WTC11 (cell line): Measurements from ENCODE around the gene CDK6. TPM values are rescaled to one million over a fixed set of nuclear protein-coding genes. Genes with fewer than 3 reads are reported as not detected.

Experiments
- ATAC-seq: fragments of 200-7000 bp; cut with Tn5 transposase; 2 replicates; pipeline ENCODE4 v1.10.0; 2021; ENCODE audit warnings: mild to moderate bottlenecking, moderate library complexity
- CTCF ChIA-PET: fragments of 300-600 bp; sonication (Branson Sonifier 250); formaldehyde crosslinking; loops from one replicate; lab custom pipeline; 2021; ENCODE audit warnings: antibody characterized with exemption; lab: Charles Lee
- POLR2A ChIA-PET: fragments of 350-600 bp; sonication (Branson Sonifier 250); formaldehyde crosslinking; loops from one replicate; lab custom pipeline; 2021; ENCODE audit warnings: antibody characterized with exemption; lab: Charles Lee
- DNase-seq: peaks from one replicate; pipeline ENCODE4 v3.0.0; 2021; ENCODE audit warnings: low spot score
- H3K27ac Mint-ChIP-seq: 2 replicates; pipeline ENCODE4 v1.8.0; 2021; ENCODE audit warnings: mixed read lengths
- H3K27me3 Mint-ChIP-seq: 2 replicates; pipeline ENCODE4 v1.8.0; 2021; ENCODE audit warnings: low read depth, mild to moderate bottlenecking, moderate library complexity, mixed read lengths
- H3K36me3 Mint-ChIP-seq: 2 replicates; pipeline ENCODE4 v1.8.0; 2021; ENCODE audit warnings: mixed read lengths
- H3K4me1 Mint-ChIP-seq: 2 replicates; pipeline ENCODE4 v1.8.0; 2022; ENCODE audit warnings: mixed read lengths
- H3K4me3 Mint-ChIP-seq: 2 replicates; pipeline ENCODE4 v1.8.0; 2021; ENCODE audit warnings: mild to moderate bottlenecking, moderate library complexity, mixed read lengths
- H3K9me3 Mint-ChIP-seq: 2 replicates; pipeline ENCODE4 v1.8.0; 2021; ENCODE audit warnings: mixed read lengths
- EMX1 ChIP-seq: fragments of 250-450 bp; sonication (Bioruptor Pico); IDR thresholded peaks from 2 replicates; pipeline ENCODE4 v1.8.0; 2021; ENCODE audit warnings: mild to moderate bottlenecking
- ESRRA ChIP-seq: sonication (generic); formaldehyde crosslinking; IDR thresholded peaks from 2 replicates; pipeline ENCODE4 v1.8.1; 2022; ENCODE audit warnings: mild to moderate bottlenecking, missing genetic modification reagents, borderline replicate concordance
- JAZF1 ChIP-seq: fragments of 250-450 bp; sonication (Bioruptor Pico); IDR thresholded peaks from 2 replicates; pipeline ENCODE4 v1.9.0; 2021; ENCODE audit warnings: moderate library complexity, mild to moderate bottlenecking, inconsistent platforms
- MXD4 ChIP-seq: fragments of 250-450 bp; sonication (Bioruptor Pico); IDR thresholded peaks from 2 replicates; pipeline ENCODE4 v1.8.0; 2021; ENCODE audit warnings: mild to moderate bottlenecking, moderate library complexity, borderline replicate concordance
- NR2C2 ChIP-seq: sonication (generic); formaldehyde crosslinking; IDR thresholded peaks from 2 replicates; pipeline ENCODE4 v1.8.0; 2022; ENCODE audit warnings: mild to moderate bottlenecking, missing genetic modification reagents
- PRRX2 ChIP-seq: fragments of 250-450 bp; sonication (Bioruptor Pico); IDR thresholded peaks from 2 replicates; pipeline ENCODE4 v1.8.0; 2021; ENCODE audit warnings: mild to moderate bottlenecking
- RELA ChIP-seq: sonication (generic); formaldehyde crosslinking; IDR thresholded peaks from 2 replicates; pipeline ENCODE4 v1.8.1; 2022; ENCODE audit warnings: missing genetic modification reagents, mild to moderate bottlenecking, borderline replicate concordance
- RORB ChIP-seq: fragments of 250-450 bp; sonication (Bioruptor Pico); IDR thresholded peaks from 2 replicates; pipeline ENCODE4 v1.9.0; 2021; ENCODE audit warnings: mild to moderate bottlenecking
- ZMAT4 ChIP-seq: fragments of 250-450 bp; sonication (Bioruptor Pico); IDR thresholded peaks from 2 replicates; pipeline ENCODE4 v1.9.0; 2021; ENCODE audit warnings: mild to moderate bottlenecking
- ZNF396 ChIP-seq: fragments of 250-450 bp; sonication (Bioruptor Pico); IDR thresholded peaks from 2 replicates; pipeline ENCODE4 v1.8.0; 2021; ENCODE audit warnings: mild to moderate bottlenecking, moderate library complexity, borderline replicate concordance
- ZNF423 ChIP-seq: fragments of 250-450 bp; sonication (Bioruptor Pico); IDR thresholded peaks from 2 replicates; pipeline ENCODE4 v2.1.2; 2022; ENCODE audit warnings: mild to moderate bottlenecking, moderate library complexity
- ZNF512 ChIP-seq: sonication (generic); formaldehyde crosslinking; IDR thresholded peaks from 2 replicates; pipeline ENCODE4 v1.8.1; 2022; ENCODE audit warnings: missing genetic modification reagents, borderline replicate concordance
- total RNA-seq: library from RNA; stranded (reverse); gene quantifications from 3 replicates; pipeline ENCODE4 v1.2.3, GENCODE V29; 2021
- TF ChIP-seq, protein P1 (sequence below): sonication (generic); formaldehyde crosslinking; IDR thresholded peaks from 2 replicates; pipeline ENCODE4 v1.8.0; 2022; ENCODE audit warnings: mild to moderate bottlenecking, missing genetic modification reagents
- TF ChIP-seq, protein P2 (sequence below): sonication (generic); formaldehyde crosslinking; conservative IDR thresholded peaks from 2 replicates; pipeline ENCODE4 v1.8.1; 2023; ENCODE audit warnings: mild to moderate bottlenecking, low read depth, missing genetic modification reagents, moderate library complexity
- TF ChIP-seq, protein P3 (sequence below): sonication (generic); formaldehyde crosslinking; IDR thresholded peaks from 2 replicates; pipeline ENCODE4 v1.8.1; 2023; ENCODE audit warnings: mild to moderate bottlenecking, missing genetic modification reagents, moderate library complexity
- TF ChIP-seq, protein P4 (sequence below): sonication (generic); formaldehyde crosslinking; IDR thresholded peaks from 2 replicates; pipeline ENCODE4 v1.8.0; 2023; ENCODE audit warnings: mild to moderate bottlenecking, missing genetic modification reagents
- TF ChIP-seq, protein P5 (sequence below): fragments of 250-450 bp; sonication (Bioruptor Pico); IDR thresholded peaks from 2 replicates; pipeline ENCODE4 v1.9.0; 2021; ENCODE audit warnings: moderate library complexity, mild to moderate bottlenecking, inconsistent platforms, borderline replicate concordance

CDK6 gene
- total RNA-seq, 1 experiment from 2014 or later: 47.2 TPM

GRCh38 chr7:92793656-92794205, 42.6 kb downstream of the CDK6 start:
- POLR2A ChIA-PET: no interaction called here
- peaks cover 20% of the 10 kb centered on the region for H3K4me1 Mint-ChIP-seq
- peaks cover 22% of the 10 kb centered on the region for H3K36me3 Mint-ChIP-seq
- DNase-seq (no peak), ATAC-seq (no peak)
- no peaks in the 10 kb centered on the region for H3K27me3 Mint-ChIP-seq
- H3K9me3 Mint-ChIP-seq: peaks cover 21% of the 10 kb centered on the region
- CTCF ChIA-PET: no interaction called here
- TF ChIP-seq, protein P1, sequence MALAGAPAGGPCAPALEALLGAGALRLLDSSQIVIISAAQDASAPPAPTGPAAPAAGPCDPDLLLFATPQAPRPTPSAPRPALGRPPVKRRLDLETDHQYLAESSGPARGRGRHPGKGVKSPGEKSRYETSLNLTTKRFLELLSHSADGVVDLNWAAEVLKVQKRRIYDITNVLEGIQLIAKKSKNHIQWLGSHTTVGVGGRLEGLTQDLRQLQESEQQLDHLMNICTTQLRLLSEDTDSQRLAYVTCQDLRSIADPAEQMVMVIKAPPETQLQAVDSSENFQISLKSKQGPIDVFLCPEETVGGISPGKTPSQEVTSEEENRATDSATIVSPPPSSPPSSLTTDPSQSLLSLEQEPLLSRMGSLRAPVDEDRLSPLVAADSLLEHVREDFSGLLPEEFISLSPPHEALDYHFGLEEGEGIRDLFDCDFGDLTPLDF: no peak
- TF ChIP-seq RELA (CRISPR knock-in tag) (no peak), RORB (CRISPR knock-in tag) (no peak), ZNF423 (no peak), JAZF1 (CRISPR knock-in tag) (no peak), ZNF512 (CRISPR knock-in tag) (no peak), EMX1 (no peak), NR2C2 (CRISPR knock-in tag) (no peak), ESRRA (no peak), MXD4 (CRISPR knock-in tag) (no peak), ZMAT4 (no peak), ZNF396 (CRISPR knock-in tag) (no peak), PRRX2 (no peak)
- TF ChIP-seq, protein P2, sequence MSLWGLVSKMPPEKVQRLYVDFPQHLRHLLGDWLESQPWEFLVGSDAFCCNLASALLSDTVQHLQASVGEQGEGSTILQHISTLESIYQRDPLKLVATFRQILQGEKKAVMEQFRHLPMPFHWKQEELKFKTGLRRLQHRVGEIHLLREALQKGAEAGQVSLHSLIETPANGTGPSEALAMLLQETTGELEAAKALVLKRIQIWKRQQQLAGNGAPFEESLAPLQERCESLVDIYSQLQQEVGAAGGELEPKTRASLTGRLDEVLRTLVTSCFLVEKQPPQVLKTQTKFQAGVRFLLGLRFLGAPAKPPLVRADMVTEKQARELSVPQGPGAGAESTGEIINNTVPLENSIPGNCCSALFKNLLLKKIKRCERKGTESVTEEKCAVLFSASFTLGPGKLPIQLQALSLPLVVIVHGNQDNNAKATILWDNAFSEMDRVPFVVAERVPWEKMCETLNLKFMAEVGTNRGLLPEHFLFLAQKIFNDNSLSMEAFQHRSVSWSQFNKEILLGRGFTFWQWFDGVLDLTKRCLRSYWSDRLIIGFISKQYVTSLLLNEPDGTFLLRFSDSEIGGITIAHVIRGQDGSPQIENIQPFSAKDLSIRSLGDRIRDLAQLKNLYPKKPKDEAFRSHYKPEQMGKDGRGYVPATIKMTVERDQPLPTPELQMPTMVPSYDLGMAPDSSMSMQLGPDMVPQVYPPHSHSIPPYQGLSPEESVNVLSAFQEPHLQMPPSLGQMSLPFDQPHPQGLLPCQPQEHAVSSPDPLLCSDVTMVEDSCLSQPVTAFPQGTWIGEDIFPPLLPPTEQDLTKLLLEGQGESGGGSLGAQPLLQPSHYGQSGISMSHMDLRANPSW (CRISPR knock-in tag): no peak
- TF ChIP-seq, protein P3, sequence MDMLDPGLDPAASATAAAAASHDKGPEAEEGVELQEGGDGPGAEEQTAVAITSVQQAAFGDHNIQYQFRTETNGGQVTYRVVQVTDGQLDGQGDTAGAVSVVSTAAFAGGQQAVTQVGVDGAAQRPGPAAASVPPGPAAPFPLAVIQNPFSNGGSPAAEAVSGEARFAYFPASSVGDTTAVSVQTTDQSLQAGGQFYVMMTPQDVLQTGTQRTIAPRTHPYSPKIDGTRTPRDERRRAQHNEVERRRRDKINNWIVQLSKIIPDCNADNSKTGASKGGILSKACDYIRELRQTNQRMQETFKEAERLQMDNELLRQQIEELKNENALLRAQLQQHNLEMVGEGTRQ (CRISPR knock-in tag): no peak
- TF ChIP-seq, protein P4, sequence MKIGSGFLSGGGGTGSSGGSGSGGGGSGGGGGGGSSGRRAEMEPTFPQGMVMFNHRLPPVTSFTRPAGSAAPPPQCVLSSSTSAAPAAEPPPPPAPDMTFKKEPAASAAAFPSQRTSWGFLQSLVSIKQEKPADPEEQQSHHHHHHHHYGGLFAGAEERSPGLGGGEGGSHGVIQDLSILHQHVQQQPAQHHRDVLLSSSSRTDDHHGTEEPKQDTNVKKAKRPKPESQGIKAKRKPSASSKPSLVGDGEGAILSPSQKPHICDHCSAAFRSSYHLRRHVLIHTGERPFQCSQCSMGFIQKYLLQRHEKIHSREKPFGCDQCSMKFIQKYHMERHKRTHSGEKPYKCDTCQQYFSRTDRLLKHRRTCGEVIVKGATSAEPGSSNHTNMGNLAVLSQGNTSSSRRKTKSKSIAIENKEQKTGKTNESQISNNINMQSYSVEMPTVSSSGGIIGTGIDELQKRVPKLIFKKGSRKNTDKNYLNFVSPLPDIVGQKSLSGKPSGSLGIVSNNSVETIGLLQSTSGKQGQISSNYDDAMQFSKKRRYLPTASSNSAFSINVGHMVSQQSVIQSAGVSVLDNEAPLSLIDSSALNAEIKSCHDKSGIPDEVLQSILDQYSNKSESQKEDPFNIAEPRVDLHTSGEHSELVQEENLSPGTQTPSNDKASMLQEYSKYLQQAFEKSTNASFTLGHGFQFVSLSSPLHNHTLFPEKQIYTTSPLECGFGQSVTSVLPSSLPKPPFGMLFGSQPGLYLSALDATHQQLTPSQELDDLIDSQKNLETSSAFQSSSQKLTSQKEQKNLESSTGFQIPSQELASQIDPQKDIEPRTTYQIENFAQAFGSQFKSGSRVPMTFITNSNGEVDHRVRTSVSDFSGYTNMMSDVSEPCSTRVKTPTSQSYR (CRISPR knock-in tag): no peak
- TF ChIP-seq, protein P5, sequence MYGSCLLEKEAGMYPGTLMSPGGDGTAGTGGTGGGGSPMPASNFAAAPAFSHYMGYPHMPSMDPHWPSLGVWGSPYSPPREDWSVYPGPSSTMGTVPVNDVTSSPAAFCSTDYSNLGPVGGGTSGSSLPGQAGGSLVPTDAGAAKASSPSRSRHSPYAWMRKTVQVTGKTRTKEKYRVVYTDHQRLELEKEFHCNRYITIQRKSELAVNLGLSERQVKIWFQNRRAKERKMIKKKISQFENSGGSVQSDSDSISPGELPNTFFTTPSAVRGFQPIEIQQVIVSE: no peak
- H3K27ac Mint-ChIP-seq: no peak overlapping the region
- no peak overlapping the region for H3K4me3 Mint-ChIP-seq
